ENCODE data around the gene SLIT2. TPM values are rescaled to one million over a fixed set of nuclear protein-coding genes. Genes with fewer than 3 reads are reported as not detected.

Gene SLIT2
- total RNA-seq, 1 experiment from 2014 or later = 3.8 TPM

GRCh38 chr4:20292739-20293138 is 41.0 kb downstream of the SLIT2 start:
- ChIA-PET CTCF (no interaction called here), RAD21 (ENCODE audit: low non-redundant PET in 1 of 2, low total read pairs in 2 of 2, uncharacterized antibody in 2 of 2, unreplicated experiment in 2 of 2) (no interaction called here), POLR2A (no interaction called here)
- H3K36me3 ChIP-seq (ENCODE audit: control insufficient read depth in 1 of 2, insufficient read depth in 2 of 2, low read length in 2 of 2) = no peaks in the 10 kb centered on the region
- no peak overlapping the region for H2AFZ ChIP-seq (ENCODE audit: low read depth, low read length, poor library complexity, severe bottlenecking)
- peaks cover 0 to 5% of the 10 kb centered on the region in 2 experiments; a peak in 1 of 4 replicates for H3K4me1 ChIP-seq (ENCODE audit: control insufficient read depth in 1 of 2, insufficient read depth in 2 of 2, low read length in 2 of 2)
- H3K4me2 ChIP-seq (ENCODE audit: low read length) = no peak overlapping the region
- DNase-seq (ENCODE audit: low read depth, low spot score) (no peak), ATAC-seq (no peak)
- no peak overlapping the region for H3K4me3 ChIP-seq (replicated peaks in 1 of 2; ENCODE audit: low read depth in 1 of 2, low read length in 2 of 2)
- no peaks in the 10 kb centered on the region for H3K79me2 ChIP-seq (ENCODE audit: insufficient read depth, low read length)
- H3K9me2 ChIP-seq (ENCODE audit: insufficient read depth) = no peaks in the 10 kb centered on the region; the same call in 1 of the 2 replicates
- TF ChIP-seq EGR1 (IDR thresholded peaks at IDR 0.05; ENCODE audit: low read depth) = no peak
- no peak for TF ChIP-seq TCF7L2 (IDR thresholded peaks at IDR 0.05; ENCODE audit: borderline replicate concordance, extremely low read depth, insufficient read depth, insufficient read length)
- TF ChIP-seq REST (IDR thresholded peaks at IDR 0.05; ENCODE audit: low read depth) = no peak
- TF ChIP-seq EZH2 (IDR thresholded peaks at IDR 0.05) = no peak
- no peak for TF ChIP-seq EZH2phosphoT487 (IDR thresholded peaks at IDR 0.05; ENCODE audit: borderline replicate concordance)
- no peaks in the 10 kb centered on the region for H4K20me1 ChIP-seq (ENCODE audit: insufficient read depth)
- H3K27ac ChIP-seq (ENCODE audit: low read depth, low read length) = no peak overlapping the region
- no TSS peak for BruUV-seq (replicated peaks)
- no peaks in the 10 kb centered on the region for H3K27me3 ChIP-seq (ENCODE audit: insufficient read depth, low read length)
- no peaks in the 10 kb centered on the region for H3K9me3 ChIP-seq (ENCODE audit: control insufficient read depth in 1 of 2, insufficient read depth in 1 of 2, low read depth in 1 of 2, low read length in 2 of 2)
- no peak overlapping the region for H3K9ac ChIP-seq (ENCODE audit: low read length)
- intact Hi-C loops (cut with micrococcal nuclease) = no loop called here

GRCh38 chr4:20297261-20297660 is 45.6 kb downstream of the SLIT2 start:
- RAD21 ChIA-PET (ENCODE audit: low non-redundant PET in 1 of 2, low total read pairs in 2 of 2, uncharacterized antibody in 2 of 2, unreplicated experiment in 2 of 2) = no interaction called here
- TF ChIP-seq EZH2 (IDR thresholded peaks at IDR 0.05) (no peak), ATF3 (IDR thresholded peaks at IDR 0.05) (no peak), CTCF (IDR thresholded peaks at IDR 0.05 in 2 of 3, conservative IDR thresholded peaks at IDR 0.05 in 1 of 3; ENCODE audit: borderline replicate concordance in 1 of 3, insufficient read depth in 1 of 3, low read depth in 2 of 3, low read length in 2 of 3) (no peak), SIN3A (IDR thresholded peaks at IDR 0.05; ENCODE audit: low read depth) (no peak), YY1 (IDR thresholded peaks at IDR 0.05; ENCODE audit: extremely low read depth, insufficient replicate concordance, low read depth, low read length) (no peak), SRF (IDR thresholded peaks at IDR 0.05; ENCODE audit: low read depth) (no peak), ZNF274 (IDR thresholded peaks at IDR 0.05; ENCODE audit: low read depth, low read length) (no peak), TCF7L2 (IDR thresholded peaks at IDR 0.05; ENCODE audit: borderline replicate concordance, extremely low read depth, insufficient read depth, insufficient read length) (no peak), JUND (IDR thresholded peaks at IDR 0.05) (no peak)

More at GRCh38 chr4:20297261-20297660, 45.6 kb downstream of the SLIT2 start:
- CTCF ChIA-PET = no interaction called here
- Histone ChIP-seq H3K9ac (ENCODE audit: low read length) (no peak overlapping the region), H3K4me1 (ENCODE audit: control insufficient read depth in 1 of 2, insufficient read depth in 2 of 2, low read length in 2 of 2) (no peaks in the 10 kb centered on the region), H3K27ac (ENCODE audit: low read depth, low read length) (no peak overlapping the region), H3K4me2 (ENCODE audit: low read length) (no peak overlapping the region), H3K27me3 (ENCODE audit: insufficient read depth, low read length) (no peaks in the 10 kb centered on the region), H2AFZ (ENCODE audit: low read depth, low read length, poor library complexity, severe bottlenecking) (no peak overlapping the region), H4K20me1 (ENCODE audit: insufficient read depth) (no peaks in the 10 kb centered on the region), H3K9me3 (ENCODE audit: control insufficient read depth in 1 of 2, insufficient read depth in 1 of 2, low read depth in 1 of 2, low read length in 2 of 2) (no peaks in the 10 kb centered on the region), H3K79me2 (ENCODE audit: insufficient read depth, low read length) (no peaks in the 10 kb centered on the region), H3K36me3 (ENCODE audit: control insufficient read depth in 1 of 2, insufficient read depth in 2 of 2, low read length in 2 of 2) (no peaks in the 10 kb centered on the region), H3K9me2 (ENCODE audit: insufficient read depth) (no peaks in the 10 kb centered on the region; the same call in 1 of the 2 replicates), H3K4me3 (replicated peaks in 1 of 2; ENCODE audit: low read depth in 1 of 2, low read length in 2 of 2) (no peak overlapping the region)
- POLR2A ChIA-PET = no interaction called here
- ATAC-seq = no peak
- intact Hi-C loops (cut with micrococcal nuclease) = loop anchor here (5.0 kb wide), 1 partner anchor 385 kb away; no protein-coding TSS in a partner anchor
- DNase-seq (ENCODE audit: low read depth, low spot score) = no peak
- no TSS peak for BruUV-seq (replicated peaks)

Measured in HCT116 (cell line).